HG02763 (cell line): ENCODE measurements around the gene H2BK1.
A peak's percentile ranks its signal among the peaks of the same experiment; 100 is the strongest.

Source experiments
- ATAC-seq: cut with Tn5 transposase; IDR thresholded peaks from one replicate; pipeline ENCODE4 v1.9.1; 2021; ENCODE audit warnings: mild to moderate bottlenecking, moderate library complexity; ENCODE audit not compliant: unreplicated experiment

Gene H2BK1

GRCh38 chr7:151179946-151180345, 30.3 kb downstream of the H2BK1 start:
- ATAC-seq, result no peak

GRCh38 chr7:151179287-151179860, 30.9 kb downstream of the H2BK1 start:
- no peak for ATAC-seq

- ATAC-seq, result no peak
Measured at GRCh38 chr7:151178831-151179230, 31.5 kb downstream of the H2BK1 start.

- no peak for ATAC-seq
Measured at GRCh38 chr7:151178236-151178635, 32.1 kb downstream of the H2BK1 start.

GRCh38 chr7:151177310-151177709, 33.0 kb downstream of the H2BK1 start:
- no peak for ATAC-seq

- no peak for ATAC-seq
Measured at GRCh38 chr7:151176401-151176800, 33.9 kb downstream of the H2BK1 start.

- no peak for ATAC-seq
Measured at GRCh38 chr7:151175793-151176311, 34.4 kb downstream of the H2BK1 start.

GRCh38 chr7:151175047-151175792, 35.1 kb downstream of the H2BK1 start:
- no peak for ATAC-seq

- ATAC-seq, result no peak
Measured at GRCh38 chr7:151174246-151175046, 35.8 kb downstream of the H2BK1 start.

GRCh38 chr7:151173386-151174245, 36.7 kb downstream of the H2BK1 start:
- no peak for ATAC-seq

GRCh38 chr7:151172273-151173141, 37.8 kb downstream of the H2BK1 start:
- ATAC-seq, result peak; percentile 75

- no peak for ATAC-seq
Measured at GRCh38 chr7:151168787-151169162, 41.5 kb downstream of the H2BK1 start.

GRCh38 chr7:151168003-151168786, 42.1 kb downstream of the H2BK1 start:
- ATAC-seq, result no peak

GRCh38 chr7:151167197-151167961, 42.9 kb downstream of the H2BK1 start, which contains the start of gene GBX1:
GBX1 (minus strand) TSS chr7:151167694; CDS start chr7:151167548, 146 bp downstream.
- no peak for ATAC-seq

- no peak for ATAC-seq
Measured at GRCh38 chr7:151166629-151167196, 43.6 kb downstream of the H2BK1 start.

GRCh38 chr7:151161757-151162156, 48.5 kb downstream of the H2BK1 start:
- ATAC-seq, result no peak
